HG02885 (cell line): Measurements from ENCODE around the gene PPP2R5C.

Experiments
- ATAC-seq: cut with Tn5 transposase; IDR thresholded peaks from one replicate; pipeline ENCODE4 v1.9.1; 2021; ENCODE audit warnings: mild to moderate bottlenecking; ENCODE audit not compliant: unreplicated experiment, poor library complexity

Gene PPP2R5C

GRCh38 chr14:101929946-101930345 lies 168.4 kb downstream of the PPP2R5C start:
- no peak for ATAC-seq

- ATAC-seq = no peak
These were observed 171.2 kb downstream of the PPP2R5C start for GRCh38 chr14:101932673-101933072.

GRCh38 chr14:101933209-101933608 lies 171.7 kb downstream of the PPP2R5C start:
- ATAC-seq = no peak

- no peak for ATAC-seq
These were observed 173.2 kb downstream of the PPP2R5C start for GRCh38 chr14:101934601-101935150.

- no peak for ATAC-seq
These were observed 176.6 kb downstream of the PPP2R5C start for GRCh38 chr14:101937926-101938767.

GRCh38 chr14:101939646-101940170 lies 178.2 kb downstream of the PPP2R5C start:
- ATAC-seq = no peak

- ATAC-seq = no peak
These were observed 182.9 kb downstream of the PPP2R5C start for GRCh38 chr14:101944451-101944850.

- ATAC-seq = no peak
These were observed 183.7 kb downstream of the PPP2R5C start for GRCh38 chr14:101945171-101945570.

- ATAC-seq = peak; percentile 16
These were observed 186.0 kb downstream of the PPP2R5C start for GRCh38 chr14:101947577-101947903.

- peak; percentile 98 for ATAC-seq
These were observed 186.6 kb downstream of the PPP2R5C start for GRCh38 chr14:101947904-101948665.

GRCh38 chr14:101948666-101949216 lies 187.2 kb downstream of the PPP2R5C start:
- no peak for ATAC-seq

- ATAC-seq = no peak
These were observed 188.6 kb downstream of the PPP2R5C start for GRCh38 chr14:101950100-101950499.

- ATAC-seq = no peak
These were observed 189.2 kb downstream of the PPP2R5C start for GRCh38 chr14:101950516-101951215.

GRCh38 chr14:101953151-101953550 lies 191.6 kb downstream of the PPP2R5C start:
- ATAC-seq = no peak

GRCh38 chr14:101954501-101954900 lies 193.0 kb downstream of the PPP2R5C start:
- ATAC-seq = no peak

GRCh38 chr14:101955695-101956161 lies 194.2 kb downstream of the PPP2R5C start:
- ATAC-seq = no peak

GRCh38 chr14:101956179-101956885 lies 194.8 kb downstream of the PPP2R5C start:
- no peak for ATAC-seq

GRCh38 chr14:101957406-101958234 lies 196.1 kb downstream of the PPP2R5C start:
- ATAC-seq = no peak
